ENCODE data around the gene SLC12A7. TPM values are rescaled to one million over a fixed set of nuclear protein-coding genes. Genes with fewer than 3 reads are reported as not detected.

The SLC12A7 gene
- polyA plus RNA-seq, 4 donors, result 32.7 to 47.0 (median 33.7) TPM

GRCh38 chr5:1141834-1142233 is 30.0 kb upstream of the SLC12A7 start:
- no peak for DNase-seq (ENCODE audit: low read depth in 4 of 4, low spot score in 3 of 4)

GRCh38 chr5:1140818-1141189 is 28.9 kb upstream of the SLC12A7 start:
- DNase-seq (ENCODE audit: low read depth in 4 of 4, low spot score in 3 of 4), result no peak

DNA sequence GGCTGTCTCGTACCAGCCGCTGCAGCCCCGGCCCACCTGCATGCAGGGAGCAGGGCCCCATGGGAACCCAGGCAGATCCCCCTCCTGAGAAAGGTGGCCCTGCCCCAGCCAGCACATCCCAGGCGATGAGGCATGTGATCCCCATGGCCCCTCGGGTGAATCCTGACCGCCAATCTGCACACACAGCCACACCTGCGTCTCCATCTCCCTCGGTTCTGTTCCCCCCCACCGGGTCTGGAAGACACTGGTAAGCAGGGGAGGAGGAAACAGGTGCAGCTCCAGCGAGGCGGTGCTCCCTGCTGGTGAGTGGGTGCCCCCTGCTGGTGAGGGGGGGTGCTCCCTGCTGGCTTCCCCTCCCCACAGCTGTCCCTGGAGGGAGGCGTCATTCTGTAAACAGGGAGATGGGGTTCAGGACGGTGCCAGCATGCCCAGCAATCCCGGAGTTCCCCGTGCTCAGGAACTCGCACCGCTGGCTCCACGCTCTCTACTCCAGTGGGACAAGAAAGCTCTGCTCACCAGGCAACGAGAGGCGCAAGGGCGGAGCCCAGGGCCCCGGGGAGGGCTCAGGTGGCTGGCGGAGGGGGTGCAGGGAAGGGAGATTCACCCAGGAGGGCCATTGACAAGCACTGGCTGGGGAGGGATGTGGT is 28.4 kb upstream of the SLC12A7 start:
- DNase-seq (ENCODE audit: low read depth in 4 of 4, low spot score in 3 of 4), result peak in 2 of 4 donors; percentile 38 to 44

DNA sequence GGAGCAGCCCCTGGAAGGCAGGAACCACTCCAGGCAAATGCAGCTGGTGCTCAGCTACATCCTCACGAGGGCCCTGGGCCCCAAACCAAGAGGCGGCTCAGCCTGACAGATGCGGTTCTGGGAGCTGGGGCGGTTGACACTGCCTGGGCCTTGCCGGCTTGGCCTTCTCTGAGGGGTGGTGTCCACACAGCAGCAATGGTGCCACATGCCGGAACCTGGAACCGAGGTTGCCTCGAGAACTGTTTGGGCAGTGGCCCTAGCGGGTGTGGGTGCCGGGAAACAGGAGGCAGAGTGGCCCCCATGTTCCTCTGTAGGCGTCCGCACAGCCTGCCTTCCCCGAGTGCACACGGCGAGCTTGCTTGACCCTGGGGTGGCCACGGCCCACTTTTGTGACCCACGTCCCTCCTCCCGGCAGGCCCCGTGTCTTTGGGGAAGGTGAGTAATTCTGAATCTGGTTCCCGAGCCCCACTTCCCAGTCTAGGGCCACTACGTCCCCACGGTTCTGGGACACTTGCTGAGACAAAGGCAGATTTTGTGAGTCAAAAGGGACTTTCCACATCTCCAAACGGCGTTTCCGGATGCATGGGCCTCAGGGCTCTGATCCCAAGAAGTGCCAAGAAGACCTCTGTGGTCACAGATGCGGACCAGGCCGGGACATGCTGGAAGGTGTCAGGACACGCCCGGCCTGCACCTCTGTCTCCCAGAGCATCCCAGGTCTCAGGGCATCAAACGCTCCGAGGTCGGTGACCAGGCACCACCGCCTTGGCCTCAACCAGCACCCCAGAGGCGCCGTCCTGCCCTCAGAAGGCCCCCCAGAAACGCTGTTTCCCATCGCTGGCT is 27.7 kb upstream of the SLC12A7 start:
- DNase-seq (ENCODE audit: low read depth in 4 of 4, low spot score in 3 of 4), result no peak

DNA sequence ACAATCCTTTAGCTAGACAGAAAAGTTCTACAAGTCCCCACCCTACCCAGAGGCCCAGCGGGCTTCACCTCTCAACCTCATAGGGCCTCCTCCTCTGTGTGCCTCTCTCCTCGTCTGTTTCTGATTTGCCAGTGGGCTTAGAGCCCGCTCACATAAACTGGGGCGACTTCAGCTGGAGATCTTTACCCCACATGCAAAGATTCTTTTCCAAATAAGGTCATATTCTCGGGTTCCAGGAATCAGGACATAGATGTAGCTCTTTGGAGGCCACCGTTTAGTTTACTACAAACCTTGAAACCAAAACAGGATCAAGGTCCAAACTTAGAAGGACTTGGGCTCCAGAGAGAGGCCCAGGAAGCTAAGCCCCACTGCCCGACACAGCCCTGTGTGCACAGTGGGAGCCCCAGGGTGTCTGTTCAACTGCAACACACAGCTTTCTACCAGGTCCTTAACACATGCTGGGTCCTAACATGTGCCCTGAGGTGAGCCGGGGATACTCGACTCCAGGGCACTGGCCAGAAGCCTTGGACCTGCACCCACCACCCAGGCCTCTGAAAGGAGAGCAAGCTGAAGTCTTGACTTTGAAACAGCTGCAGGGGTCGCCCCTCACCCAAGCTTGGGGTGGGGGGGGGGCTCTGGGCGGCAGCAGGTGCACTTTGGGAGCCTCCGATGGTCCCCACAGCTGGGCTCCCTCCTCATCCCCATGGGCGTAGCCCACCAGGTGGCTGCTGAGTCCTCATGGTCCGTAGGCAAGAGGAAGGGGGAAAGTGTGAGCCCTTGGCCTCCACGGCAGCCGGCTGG is 26.8 kb upstream of the SLC12A7 start:
- no peak for DNase-seq (ENCODE audit: low read depth in 4 of 4, low spot score in 3 of 4)

- no peak for DNase-seq (ENCODE audit: low read depth in 4 of 4, low spot score in 3 of 4)
Observed at GRCh38 chr5:1137567-1138444, 25.9 kb upstream of the SLC12A7 start.

DNA sequence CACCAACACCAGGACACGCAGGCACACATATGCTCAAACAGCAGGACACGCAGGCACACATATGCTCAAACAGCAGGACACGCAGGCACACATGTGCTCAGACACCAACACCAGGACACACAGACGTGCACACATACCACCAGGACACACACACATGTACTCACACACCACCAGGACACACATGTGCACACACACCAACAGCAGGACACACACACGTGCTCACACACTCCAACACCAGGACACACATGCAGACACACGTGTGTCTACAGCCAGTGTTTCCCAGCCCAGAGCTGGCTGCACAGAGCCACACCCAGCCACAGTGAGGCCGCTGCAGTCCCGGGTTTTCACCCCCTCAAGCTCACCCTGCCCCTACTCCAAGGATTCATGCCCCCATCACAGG is 25.0 kb upstream of the SLC12A7 start:
- no peak for DNase-seq (ENCODE audit: low read depth in 4 of 4, low spot score in 3 of 4)

- no peak for DNase-seq (ENCODE audit: low read depth in 4 of 4, low spot score in 3 of 4)
Observed at GRCh38 chr5:1135696-1136525, 24.0 kb upstream of the SLC12A7 start.

GRCh38 chr5:1134478-1134877 is 22.6 kb upstream of the SLC12A7 start:
- DNase-seq (ENCODE audit: low read depth in 4 of 4, low spot score in 3 of 4), result no peak

DNA sequence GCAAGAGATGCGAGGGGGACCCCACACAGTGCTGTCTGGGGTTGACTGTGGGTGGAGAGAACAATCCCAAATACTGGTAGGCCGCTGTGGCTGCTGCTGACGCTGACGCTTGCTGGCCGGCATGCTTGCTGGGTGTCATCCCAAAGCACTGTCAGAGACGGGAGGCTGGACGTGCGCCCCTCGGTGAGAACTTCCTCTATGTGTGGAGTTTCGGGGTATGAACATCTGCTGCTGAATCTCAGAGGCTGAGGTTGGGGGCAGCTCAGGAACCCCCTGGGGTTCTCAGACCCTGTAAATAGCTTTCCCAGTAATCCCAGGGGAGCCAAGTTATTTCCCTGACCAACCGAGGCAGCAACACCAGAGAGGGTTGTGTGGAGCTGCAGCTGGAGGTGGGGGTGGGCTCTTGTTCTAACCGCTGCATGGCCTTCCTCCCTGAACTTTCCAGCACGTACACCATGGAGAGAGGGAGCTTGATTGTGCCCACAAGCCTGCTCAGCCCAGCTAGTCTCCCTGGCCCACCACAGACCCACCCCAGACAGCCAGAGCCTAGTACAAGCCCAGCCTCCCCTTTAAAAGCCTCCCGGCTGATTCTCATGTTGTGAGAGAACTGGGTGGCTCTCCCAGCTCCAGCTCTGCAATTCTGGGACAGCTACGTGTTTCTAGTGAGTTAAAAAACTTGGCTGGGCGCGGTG is 21.8 kb upstream of the SLC12A7 start:
- no peak for DNase-seq (ENCODE audit: low read depth in 4 of 4, low spot score in 3 of 4)

DNA sequence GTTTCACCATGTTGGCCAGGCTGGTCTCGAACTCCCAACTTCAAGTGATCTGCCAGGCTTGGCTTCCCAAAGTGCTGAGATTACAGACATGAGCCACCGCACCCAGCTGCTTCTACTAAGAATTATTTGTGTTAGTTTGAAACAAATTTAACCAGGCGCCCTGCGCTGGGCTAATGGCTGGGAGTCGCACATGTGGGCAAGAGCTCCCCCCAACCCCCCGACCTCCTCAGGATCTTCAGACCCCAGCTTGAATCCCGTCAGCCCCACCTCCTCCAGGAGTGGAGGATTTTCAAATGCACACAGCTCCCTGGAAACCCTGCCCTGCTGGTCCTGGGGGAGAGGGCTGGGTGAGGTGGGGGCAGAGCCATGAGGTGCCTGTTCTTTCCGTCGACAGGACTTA is 21.2 kb upstream of the SLC12A7 start:
- no peak for DNase-seq (ENCODE audit: low read depth in 4 of 4, low spot score in 3 of 4)

- no peak for DNase-seq (ENCODE audit: low read depth in 4 of 4, low spot score in 3 of 4)
Observed at GRCh38 chr5:1132570-1132969, 20.7 kb upstream of the SLC12A7 start.

DNA sequence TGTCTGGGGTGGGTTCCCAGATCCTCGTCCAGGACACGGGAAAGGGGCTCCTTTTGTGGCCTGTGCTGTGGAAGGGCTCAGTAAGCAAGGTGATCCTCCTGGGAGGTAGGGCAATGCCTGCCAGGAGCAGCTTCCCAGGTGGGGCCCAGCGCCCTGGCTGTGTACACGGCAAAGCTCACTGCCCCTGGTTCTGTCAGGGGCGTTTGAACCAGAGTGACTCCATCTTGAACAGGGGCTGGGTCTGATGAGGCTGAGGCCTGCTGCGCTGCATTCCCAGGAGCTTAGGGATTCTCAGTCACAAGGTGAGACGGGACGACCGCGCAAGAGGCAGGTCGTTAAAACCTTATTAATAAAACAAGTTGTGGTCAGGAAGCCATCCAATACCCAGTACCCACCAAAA is 19.9 kb upstream of the SLC12A7 start:
- DNase-seq (ENCODE audit: low read depth in 4 of 4, low spot score in 3 of 4), result no peak

- no peak for DNase-seq (ENCODE audit: low read depth in 4 of 4, low spot score in 3 of 4)
Observed at GRCh38 chr5:1131191-1131621, 19.3 kb upstream of the SLC12A7 start.

GRCh38 chr5:1130218-1130946 is 18.5 kb upstream of the SLC12A7 start:
- no peak for DNase-seq (ENCODE audit: low read depth in 4 of 4, low spot score in 3 of 4)

- DNase-seq (ENCODE audit: low read depth in 4 of 4, low spot score in 3 of 4), result no peak
Observed at GRCh38 chr5:1129711-1130055, 17.8 kb upstream of the SLC12A7 start.

- DNase-seq (ENCODE audit: low read depth in 4 of 4, low spot score in 3 of 4), result no peak
Observed at GRCh38 chr5:1128977-1129710, 17.3 kb upstream of the SLC12A7 start.
